AG10803 (cell line): Measurements from ENCODE around the gene GPS2.

ENCODE experiments used
- DNase-seq: peaks from one replicate; pipeline ENCODE4 v3.0.0; 2010; ENCODE audit warnings: low read depth
- H3K4me3 ChIP-seq: 2 replicates; pipeline ENCODE4 v1.5.1; 2011; ENCODE audit warnings: mild to moderate bottlenecking, low read length, control low read depth
- TF ChIP-seq, protein P1 (sequence below): conservative IDR thresholded peaks from 2 replicates; pipeline ENCODE4 v1.5.1; 2011; ENCODE audit warnings: mild to moderate bottlenecking, low read length, control low read depth, inconsistent platforms

GPS2 gene

DNA sequence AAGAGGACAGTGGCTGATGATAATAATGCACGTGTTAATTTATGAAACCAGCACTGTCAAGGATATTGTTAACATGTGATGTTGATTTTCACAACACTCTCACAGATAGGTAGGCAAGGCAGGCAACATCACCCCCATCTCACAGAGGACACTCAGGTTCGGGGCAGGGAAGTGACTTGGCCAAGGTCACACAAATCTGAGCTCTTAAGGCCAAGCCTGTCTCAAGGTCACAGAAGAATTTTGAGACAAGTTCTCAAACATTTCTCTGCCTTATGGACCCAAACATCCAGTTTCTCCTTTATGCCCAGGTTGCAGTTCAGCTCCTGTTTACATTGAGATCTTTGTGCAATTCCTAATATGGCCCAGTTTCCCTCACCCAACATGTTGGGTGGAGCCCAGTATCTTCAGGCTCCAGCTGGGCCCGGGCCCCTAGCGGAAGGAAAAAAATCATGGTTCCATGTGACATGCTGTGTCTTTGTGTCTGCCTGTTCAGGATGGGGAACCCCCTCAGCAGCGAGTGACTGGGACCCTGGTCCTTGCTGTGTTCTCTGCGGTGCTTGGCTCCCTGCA, 32.3 kb downstream of the GPS2 start:
- no peak overlapping the region for H3K4me3 ChIP-seq
- TF ChIP-seq, protein P1, sequence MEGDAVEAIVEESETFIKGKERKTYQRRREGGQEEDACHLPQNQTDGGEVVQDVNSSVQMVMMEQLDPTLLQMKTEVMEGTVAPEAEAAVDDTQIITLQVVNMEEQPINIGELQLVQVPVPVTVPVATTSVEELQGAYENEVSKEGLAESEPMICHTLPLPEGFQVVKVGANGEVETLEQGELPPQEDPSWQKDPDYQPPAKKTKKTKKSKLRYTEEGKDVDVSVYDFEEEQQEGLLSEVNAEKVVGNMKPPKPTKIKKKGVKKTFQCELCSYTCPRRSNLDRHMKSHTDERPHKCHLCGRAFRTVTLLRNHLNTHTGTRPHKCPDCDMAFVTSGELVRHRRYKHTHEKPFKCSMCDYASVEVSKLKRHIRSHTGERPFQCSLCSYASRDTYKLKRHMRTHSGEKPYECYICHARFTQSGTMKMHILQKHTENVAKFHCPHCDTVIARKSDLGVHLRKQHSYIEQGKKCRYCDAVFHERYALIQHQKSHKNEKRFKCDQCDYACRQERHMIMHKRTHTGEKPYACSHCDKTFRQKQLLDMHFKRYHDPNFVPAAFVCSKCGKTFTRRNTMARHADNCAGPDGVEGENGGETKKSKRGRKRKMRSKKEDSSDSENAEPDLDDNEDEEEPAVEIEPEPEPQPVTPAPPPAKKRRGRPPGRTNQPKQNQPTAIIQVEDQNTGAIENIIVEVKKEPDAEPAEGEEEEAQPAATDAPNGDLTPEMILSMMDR: no peak

DNA sequence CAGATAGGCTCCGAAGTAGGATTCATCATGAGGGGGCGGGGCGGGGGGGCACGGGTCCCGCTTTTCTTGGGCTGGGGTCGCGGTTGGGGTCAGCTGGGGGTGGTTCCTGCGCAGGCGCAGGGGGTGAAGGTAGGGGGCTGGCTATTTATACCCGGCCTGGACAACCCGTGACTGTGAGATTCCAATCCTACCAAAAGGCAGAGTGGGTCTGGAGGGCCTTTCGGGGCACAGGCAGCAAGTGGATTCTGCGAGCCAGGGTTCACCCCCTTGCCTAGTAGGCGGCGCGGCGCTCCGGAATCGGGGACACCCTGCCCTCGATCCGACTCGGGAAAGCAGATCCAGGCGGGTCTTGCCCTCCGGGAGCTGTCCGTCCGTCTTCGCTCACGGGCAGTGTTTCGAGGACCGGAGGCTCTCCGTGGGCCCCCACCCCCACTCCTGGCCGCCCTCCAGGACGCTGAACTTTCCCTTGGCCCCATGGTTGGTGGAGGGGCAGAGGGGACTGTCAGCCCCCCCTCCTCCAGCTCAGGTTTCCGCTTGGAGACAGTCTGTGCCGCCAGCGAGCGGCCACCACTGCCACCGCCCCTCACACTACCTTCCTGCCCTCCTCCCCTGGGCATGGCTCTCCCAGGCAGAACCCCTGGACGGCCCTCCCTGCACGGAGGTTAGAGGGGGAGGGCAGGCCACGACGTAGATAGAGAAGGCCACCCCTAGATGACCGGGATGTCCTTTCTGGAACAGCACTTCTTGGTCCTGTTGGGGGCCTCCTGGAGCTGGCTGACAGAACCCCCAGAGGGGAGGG, 33.0 kb downstream of the GPS2 start:
- no peak for DNase-seq
- H3K4me3 ChIP-seq: peak overlapping the region; percentile 58

More for the DNA sequence above, 32.3 kb downstream of the GPS2 start:
- no peak for DNase-seq

DNA sequence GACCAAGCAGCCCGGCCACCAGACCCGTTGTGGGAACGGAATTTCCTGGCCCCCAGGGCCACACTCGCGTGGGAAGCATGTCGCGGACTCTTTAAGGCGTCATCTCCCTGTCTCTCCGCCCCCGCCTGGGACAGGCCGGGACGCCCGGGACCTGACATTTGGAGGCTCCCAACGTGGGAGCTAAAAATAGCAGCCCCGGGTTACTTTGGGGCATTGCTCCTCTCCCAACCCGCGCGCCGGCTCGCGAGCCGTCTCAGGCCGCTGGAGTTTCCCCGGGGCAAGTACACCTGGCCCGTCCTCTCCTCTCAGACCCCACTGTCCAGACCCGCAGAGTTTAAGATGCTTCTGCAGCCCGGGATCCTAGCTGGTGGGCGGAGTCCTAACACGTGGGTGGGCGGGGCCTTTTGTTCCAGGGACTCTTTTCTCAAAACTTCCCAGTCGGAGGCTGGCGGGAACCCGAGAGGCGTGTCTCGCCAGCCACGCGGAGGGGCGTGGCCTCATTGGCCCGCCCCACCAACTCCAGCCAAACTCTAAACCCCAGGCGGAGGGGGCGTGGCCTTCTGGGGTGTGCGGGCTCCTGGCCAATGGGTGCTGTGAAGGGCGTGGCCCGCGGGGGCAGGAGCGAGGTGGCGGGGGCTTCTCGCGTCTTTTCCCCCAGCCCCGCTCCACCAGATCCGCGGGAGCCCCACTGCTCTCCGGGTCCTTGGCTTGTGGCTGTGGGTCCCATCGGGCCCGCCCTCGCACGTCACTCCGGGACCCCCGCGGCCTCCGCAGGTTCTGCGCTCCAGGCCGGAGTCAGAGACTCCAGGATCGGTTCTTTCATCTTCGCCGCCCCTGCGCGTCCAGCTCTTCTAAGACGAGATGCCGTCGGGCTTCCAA, 33.8 kb downstream of the GPS2 start, which contains the start of gene SLC2A4:
Gene SLC2A4 (plus strand): TSS at position 645 of the 879 bp plus-strand sequence. CDS start 217 bp downstream, at position 862.
- DNase-seq: peak; percentile 85
- TF ChIP-seq, protein P1: no peak
- peak within 1 kb of the TSS; percentile 58 for H3K4me3 ChIP-seq

More for the DNA sequence above, 33.0 kb downstream of the GPS2 start:
- TF ChIP-seq, protein P1: no peak

DNA sequence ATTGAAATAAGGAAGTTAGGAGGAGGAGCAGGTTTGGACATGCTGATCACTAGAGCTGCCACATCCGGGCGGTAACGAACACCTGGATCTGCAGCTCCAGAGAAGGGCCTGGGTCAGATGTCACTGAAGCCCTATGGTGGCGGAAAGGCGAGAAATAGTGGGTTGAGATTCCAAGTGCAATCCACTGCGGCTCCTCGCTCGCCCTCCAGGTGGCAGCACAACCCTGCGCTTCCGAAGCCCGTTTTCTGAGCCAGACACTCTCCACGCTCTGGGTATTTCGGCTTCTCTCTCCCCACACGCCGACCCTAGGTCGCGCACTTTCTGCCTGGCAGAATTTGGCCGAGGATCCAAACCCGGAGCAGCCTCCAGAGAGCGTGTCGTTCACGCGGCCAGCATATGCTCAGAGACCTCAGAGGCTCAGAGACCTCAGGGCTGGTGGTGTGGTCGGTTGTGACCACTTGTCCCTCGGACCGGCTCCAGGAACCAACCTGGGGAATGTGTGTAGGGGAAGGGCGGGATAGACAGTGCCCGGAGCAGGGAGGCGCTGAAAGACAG, 34.6 kb downstream of the GPS2 start:
- TF ChIP-seq, protein P1: peak; percentile 86
- H3K4me3 ChIP-seq: peak overlapping the region; percentile 58
- peak; percentile 68 for DNase-seq

DNA sequence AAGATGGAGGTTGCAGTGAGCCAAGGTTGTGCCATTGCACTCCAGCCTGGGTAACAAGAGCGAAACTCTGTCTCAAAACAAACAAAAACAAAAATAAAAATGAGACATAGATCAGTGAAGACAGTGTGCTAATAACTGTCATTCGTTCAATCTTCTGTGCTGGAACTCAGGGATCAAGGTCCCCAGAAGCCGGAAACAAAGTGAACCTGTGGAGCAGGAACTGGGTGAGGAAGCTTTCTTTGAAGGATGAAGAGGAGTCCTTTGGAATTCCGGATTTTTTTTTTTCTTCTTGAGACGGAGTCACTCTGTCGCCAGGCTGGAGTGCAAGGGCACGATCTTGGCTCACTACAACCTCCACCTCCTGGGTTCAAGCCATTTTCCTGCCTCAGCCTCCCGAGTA, 35.7 kb downstream of the GPS2 start:
- TF ChIP-seq, protein P1: no peak

DNA sequence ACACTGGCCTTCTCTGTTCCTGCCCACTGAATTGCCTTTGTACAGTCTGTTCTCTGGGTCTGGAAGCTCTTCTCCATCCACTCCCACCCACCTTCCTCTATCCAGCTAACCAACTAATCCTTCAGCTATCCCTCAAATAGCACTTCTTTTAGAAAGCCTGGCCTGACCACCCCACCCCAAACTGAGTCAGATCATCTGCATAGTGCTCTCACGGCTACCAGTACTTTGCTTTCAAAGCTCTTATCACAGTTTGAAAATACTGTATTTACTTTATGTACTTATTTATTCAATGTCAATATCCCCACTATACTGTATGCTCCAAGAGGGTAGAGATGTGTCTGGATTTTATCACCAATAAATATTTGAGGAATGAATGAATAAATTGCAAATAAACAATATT, 48.4 kb downstream of the GPS2 start:
- no peak overlapping the region for H3K4me3 ChIP-seq
- TF ChIP-seq, protein P1: no peak
- no peak for DNase-seq

More for the DNA sequence above, 35.7 kb downstream of the GPS2 start:
- no peak for DNase-seq
- H3K4me3 ChIP-seq: no peak overlapping the region
